ENCODE measurements around the gene ANO10. TPM values are rescaled to one million over a fixed set of nuclear protein-coding genes. Genes with fewer than 3 reads are reported as not detected.

ANO10 gene
- total and polyA plus RNA-seq, 2 donors (not counting 1 experiment from before 2014, with no cell fraction given): 1.9 to 10.6 TPM

GRCh38 chr3:43499256-43499655 lies 122.6 kb downstream of the ANO10 start:
- WGBS (ENCODE audit: insufficient coverage): no CpG with 5 or more reads among the region's 1 CpG
- Histone ChIP-seq H3K4me2 (replicated peaks; ENCODE audit: low read depth, low read length, poor library complexity, severe bottlenecking) (no peak overlapping the region), H3K79me2 (ENCODE audit: control insufficient read depth, insufficient read depth, low read length) (no peaks in the 10 kb centered on the region), H3K4me1 (ENCODE audit: control insufficient read depth in 2 of 2, insufficient read depth in 2 of 2, low read length in 2 of 2) (no peaks in the 10 kb centered on the region), H4K20me1 (ENCODE audit: control insufficient read depth, insufficient read depth, low read length, poor library complexity, severe bottlenecking) (no peaks in the 10 kb centered on the region), H2AFZ (ENCODE audit: insufficient read depth, low read depth, low read length, poor library complexity, severe bottlenecking) (no peak overlapping the region), H3K27ac (ENCODE audit: low read length in 2 of 2) (no peak overlapping the region), H3K36me3 (replicated peaks in 1 of 2; ENCODE audit: control extremely low read depth in 1 of 2, control insufficient read depth in 1 of 2, extremely low read depth in 1 of 2, insufficient read depth in 2 of 2, low read length in 1 of 2) (no peaks in the 10 kb centered on the region), H3K9me3 (ENCODE audit: control extremely low read depth in 1 of 3, control insufficient read depth in 2 of 3, insufficient read depth in 1 of 3, low read length in 2 of 3) (no peaks in the 10 kb centered on the region), H3K4me3 (ENCODE audit: control extremely low read depth in 1 of 5, extremely low read depth in 1 of 5, insufficient read depth in 1 of 5, low read depth in 2 of 5, low read length in 4 of 5) (no peak overlapping the region), H3K9ac (ENCODE audit: low read length) (no peak overlapping the region), H3K27me3 (replicated peaks in 1 of 4; ENCODE audit: control extremely low read depth in 1 of 4, control insufficient read depth in 3 of 4, insufficient read depth in 4 of 4, low read length in 3 of 4) (no peaks in the 10 kb centered on the region)
- H3K27ac Mint-ChIP-seq: no peak overlapping the region
- ChIA-PET CTCF (no interaction called here), POLR2A (no interaction called here)
- intact Hi-C loops (cut with micrococcal nuclease): no loop called here
- H3K9me3 Mint-ChIP-seq (ENCODE audit: insufficient read depth): no peaks in the 10 kb centered on the region
- H3K27me3 Mint-ChIP-seq: no peaks in the 10 kb centered on the region
- DNase-seq: no peak
- no peaks in the 10 kb centered on the region for H3K4me1 Mint-ChIP-seq
- no peak overlapping the region for H3K4me3 Mint-ChIP-seq
- TF ChIP-seq CTCF (IDR thresholded peaks at IDR 0.05) (no peak), EZH2 (IDR thresholded peaks at IDR 0.05; ENCODE audit: borderline replicate concordance, insufficient read depth, low read depth, low read length, poor library complexity, severe bottlenecking) (no peak)
- ATAC-seq (ENCODE audit: low read depth): no peak

DNA sequence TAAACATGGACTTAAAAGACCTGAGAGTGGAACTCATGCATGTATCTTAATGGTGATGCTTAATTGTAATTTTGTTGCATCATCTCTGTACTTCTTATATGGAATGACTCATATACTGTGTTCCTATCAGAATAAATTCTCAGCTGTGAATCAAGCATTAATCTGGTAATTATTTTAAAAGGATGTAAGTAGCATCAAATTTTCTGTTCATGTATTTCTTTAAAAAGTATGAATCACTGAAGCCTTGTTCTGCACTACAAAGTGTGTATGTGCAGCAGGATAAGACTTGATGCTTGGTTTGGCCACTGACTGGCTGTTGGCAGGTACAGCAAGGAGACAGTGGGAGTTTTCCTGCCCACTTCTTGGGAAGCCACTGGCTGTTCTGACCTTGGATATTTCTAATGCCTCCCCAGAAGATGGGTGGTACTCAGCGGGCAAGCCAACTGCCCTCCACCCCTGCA lies 123.9 kb downstream of the ANO10 start:
- Histone ChIP-seq H3K79me2 (ENCODE audit: control insufficient read depth, insufficient read depth, low read length) (no peaks in the 10 kb centered on the region), H3K4me1 (ENCODE audit: control insufficient read depth in 2 of 2, insufficient read depth in 2 of 2, low read length in 2 of 2) (no peaks in the 10 kb centered on the region), H3K4me3 (ENCODE audit: control extremely low read depth in 1 of 5, extremely low read depth in 1 of 5, insufficient read depth in 1 of 5, low read depth in 2 of 5, low read length in 4 of 5) (no peak overlapping the region), H2AFZ (ENCODE audit: insufficient read depth, low read depth, low read length, poor library complexity, severe bottlenecking) (no peak overlapping the region), H3K9me3 (ENCODE audit: control extremely low read depth in 1 of 3, control insufficient read depth in 2 of 3, insufficient read depth in 1 of 3, low read length in 2 of 3) (no peaks in the 10 kb centered on the region), H3K27ac (ENCODE audit: low read length in 2 of 2) (no peak overlapping the region), H4K20me1 (ENCODE audit: control insufficient read depth, insufficient read depth, low read length, poor library complexity, severe bottlenecking) (no peaks in the 10 kb centered on the region), H3K36me3 (replicated peaks in 1 of 2; ENCODE audit: control extremely low read depth in 1 of 2, control insufficient read depth in 1 of 2, extremely low read depth in 1 of 2, insufficient read depth in 2 of 2, low read length in 1 of 2) (no peaks in the 10 kb centered on the region), H3K4me2 (replicated peaks; ENCODE audit: low read depth, low read length, poor library complexity, severe bottlenecking) (no peak overlapping the region), H3K9ac (ENCODE audit: low read length) (no peak overlapping the region), H3K27me3 (replicated peaks in 1 of 4; ENCODE audit: control extremely low read depth in 1 of 4, control insufficient read depth in 3 of 4, insufficient read depth in 4 of 4, low read length in 3 of 4) (no peaks in the 10 kb centered on the region)
- intact Hi-C loops (cut with micrococcal nuclease): no loop called here
- no peak for TF ChIP-seq EZH2 (IDR thresholded peaks at IDR 0.05; ENCODE audit: borderline replicate concordance, insufficient read depth, low read depth, low read length, poor library complexity, severe bottlenecking)
- TF ChIP-seq CTCF (IDR thresholded peaks at IDR 0.05): no peak
- no CpG with 5 or more reads among the region's 1 CpG for WGBS (ENCODE audit: insufficient coverage)
- ChIA-PET POLR2A (no interaction called here), CTCF (interaction anchor here (1.2 kb wide), 1 partner anchor 536 kb away, joined by 3 read pairs; no protein-coding TSS in a partner anchor)
- H3K4me1 Mint-ChIP-seq: no peaks in the 10 kb centered on the region
- ATAC-seq (ENCODE audit: low read depth) (no peak), DNase-seq (no peak)
- H3K27me3 Mint-ChIP-seq: no peaks in the 10 kb centered on the region
- no peaks in the 10 kb centered on the region for H3K9me3 Mint-ChIP-seq (ENCODE audit: insufficient read depth)
- H3K4me3 Mint-ChIP-seq: no peak overlapping the region
- H3K27ac Mint-ChIP-seq: no peak overlapping the region

All from B cell (primary cell).